ENCODE data around the gene SPIRE2.
"Not testable (repeated sequence)": the region's sequence is repeated elsewhere in the genome, so short reads cannot be mapped to it uniquely, and the experiment has no call there.

SPIRE2 gene

GRCh38 chr16:89811321-89811720, 17.0 kb upstream of the SPIRE2 start:
- no peak for DNase-seq

GRCh38 chr16:89815639-89816348, 12.5 kb upstream of the SPIRE2 start:
- no peak for DNase-seq

- DNase-seq: not testable (repeated sequence)
Observed at GRCh38 chr16:89818851-89819403, 9.3 kb upstream of the SPIRE2 start.

GRCh38 chr16:89819448-89819847, 8.8 kb upstream of the SPIRE2 start:
- not testable (repeated sequence) for DNase-seq

- DNase-seq: no peak
Observed at GRCh38 chr16:89821438-89822187, 6.7 kb upstream of the SPIRE2 start.

GRCh38 chr16:89822188-89823086, 5.8 kb upstream of the SPIRE2 start:
- DNase-seq: no peak

GRCh38 chr16:89823087-89823823, 5.0 kb upstream of the SPIRE2 start:
- DNase-seq: no peak

GRCh38 chr16:89823824-89824148, 4.5 kb upstream of the SPIRE2 start:
- not testable (repeated sequence) for DNase-seq

GRCh38 chr16:89826531-89827382, 1.5 kb upstream of the SPIRE2 start:
- DNase-seq: no peak

GRCh38 chr16:89827383-89828198, 684 bp upstream of the SPIRE2 start:
- peak; percentile 13 for DNase-seq

GRCh38 chr16:89828870-89829629, 775 bp downstream of the SPIRE2 start:
- DNase-seq: no peak

GRCh38 chr16:89829630-89830437, 1.6 kb downstream of the SPIRE2 start:
- no peak for DNase-seq

- DNase-seq: no peak
Observed at GRCh38 chr16:89831810-89832328, 3.6 kb downstream of the SPIRE2 start.

- DNase-seq: not testable (repeated sequence)
Observed at GRCh38 chr16:89833664-89834363, 5.5 kb downstream of the SPIRE2 start.

- DNase-seq: not testable (repeated sequence)
Observed at GRCh38 chr16:89834813-89835363, 6.6 kb downstream of the SPIRE2 start.

GRCh38 chr16:89836484-89836883, 8.2 kb downstream of the SPIRE2 start:
- not testable (repeated sequence) for DNase-seq

- no peak for DNase-seq
Observed at GRCh38 chr16:89837014-89837546, 8.8 kb downstream of the SPIRE2 start.
